ENCODE data around the gene CPAMD8.

DNA sequence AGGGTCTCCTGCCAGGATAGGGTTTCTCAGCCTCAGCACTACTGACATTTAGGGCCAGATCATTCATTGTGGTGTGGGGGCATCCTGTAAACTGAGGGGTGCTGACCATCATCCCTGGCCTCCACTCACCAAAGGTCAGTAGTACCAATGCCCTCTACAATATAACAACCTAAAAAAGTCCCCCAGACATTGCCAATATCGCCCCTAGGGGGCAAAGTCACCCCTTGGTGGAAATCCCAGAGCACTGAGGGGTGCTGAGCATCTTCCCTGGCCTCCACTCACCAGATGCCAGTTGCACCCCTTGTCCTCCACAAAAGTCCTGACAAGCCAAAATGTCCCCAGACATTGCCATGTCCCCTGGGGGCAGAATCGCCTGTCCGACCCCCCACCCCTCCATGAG lies 21.6 kb downstream of the CPAMD8 start:
- no peak for TF ChIP-seq POLR2A (IDR thresholded peaks at IDR 0.05)
- no peak for TF ChIP-seq CTCF (IDR thresholded peaks at IDR 0.05)
- no peak for TF ChIP-seq POLR2AphosphoS5 (IDR thresholded peaks at IDR 0.05)
